ENCODE results near the gene UGCG.

DNA sequence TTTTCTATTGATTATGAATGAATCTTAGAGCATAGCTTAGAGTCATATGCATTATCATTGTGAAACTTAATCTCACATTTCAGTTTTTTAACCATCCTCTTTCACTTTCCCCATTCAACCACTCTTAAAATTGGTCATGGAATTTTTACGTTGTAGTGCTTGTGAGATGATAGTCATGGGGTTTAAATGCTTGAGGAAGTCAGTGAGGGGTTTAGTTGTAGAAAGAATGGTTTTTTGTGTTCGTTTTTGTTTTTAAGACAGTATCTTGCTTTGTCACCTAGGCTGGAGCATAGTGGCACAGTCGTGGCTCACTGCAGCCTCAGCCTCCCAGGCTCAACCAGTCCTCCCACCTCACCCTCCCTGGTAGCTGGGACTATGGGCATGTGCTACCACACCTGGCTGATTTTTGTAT lies 19.6 kb downstream of the UGCG start:
- TF ChIP-seq, protein P1, sequence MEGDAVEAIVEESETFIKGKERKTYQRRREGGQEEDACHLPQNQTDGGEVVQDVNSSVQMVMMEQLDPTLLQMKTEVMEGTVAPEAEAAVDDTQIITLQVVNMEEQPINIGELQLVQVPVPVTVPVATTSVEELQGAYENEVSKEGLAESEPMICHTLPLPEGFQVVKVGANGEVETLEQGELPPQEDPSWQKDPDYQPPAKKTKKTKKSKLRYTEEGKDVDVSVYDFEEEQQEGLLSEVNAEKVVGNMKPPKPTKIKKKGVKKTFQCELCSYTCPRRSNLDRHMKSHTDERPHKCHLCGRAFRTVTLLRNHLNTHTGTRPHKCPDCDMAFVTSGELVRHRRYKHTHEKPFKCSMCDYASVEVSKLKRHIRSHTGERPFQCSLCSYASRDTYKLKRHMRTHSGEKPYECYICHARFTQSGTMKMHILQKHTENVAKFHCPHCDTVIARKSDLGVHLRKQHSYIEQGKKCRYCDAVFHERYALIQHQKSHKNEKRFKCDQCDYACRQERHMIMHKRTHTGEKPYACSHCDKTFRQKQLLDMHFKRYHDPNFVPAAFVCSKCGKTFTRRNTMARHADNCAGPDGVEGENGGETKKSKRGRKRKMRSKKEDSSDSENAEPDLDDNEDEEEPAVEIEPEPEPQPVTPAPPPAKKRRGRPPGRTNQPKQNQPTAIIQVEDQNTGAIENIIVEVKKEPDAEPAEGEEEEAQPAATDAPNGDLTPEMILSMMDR (IDR thresholded peaks at IDR 0.05): no peak
- no peak for TF ChIP-seq POLR2A (IDR thresholded peaks at IDR 0.05)

Data from esophagus squamous epithelium (tissue), 4 donors.